Measurements from ENCODE around the gene TMCC3.

The TMCC3 gene

DNA sequence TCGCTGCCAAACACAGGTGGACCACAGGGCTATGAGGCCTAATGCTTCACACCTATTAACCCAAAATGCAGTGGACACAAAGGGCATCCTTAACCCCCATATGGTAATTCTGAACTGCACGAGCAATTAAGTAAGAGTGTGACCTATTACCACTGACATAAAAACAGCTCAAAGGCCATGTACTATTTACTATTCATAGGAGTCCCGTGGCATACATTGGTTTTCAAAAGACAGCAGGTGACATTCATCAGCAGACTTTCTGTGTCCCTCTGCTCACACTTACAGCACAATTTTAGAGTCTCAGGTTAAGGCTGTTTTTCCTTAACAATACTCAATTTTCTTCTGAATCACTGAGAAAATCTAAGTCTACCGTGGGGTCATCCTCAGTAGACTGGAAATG, 23.1 kb upstream of the TMCC3 start:
- no peak for DNase-seq

DNA sequence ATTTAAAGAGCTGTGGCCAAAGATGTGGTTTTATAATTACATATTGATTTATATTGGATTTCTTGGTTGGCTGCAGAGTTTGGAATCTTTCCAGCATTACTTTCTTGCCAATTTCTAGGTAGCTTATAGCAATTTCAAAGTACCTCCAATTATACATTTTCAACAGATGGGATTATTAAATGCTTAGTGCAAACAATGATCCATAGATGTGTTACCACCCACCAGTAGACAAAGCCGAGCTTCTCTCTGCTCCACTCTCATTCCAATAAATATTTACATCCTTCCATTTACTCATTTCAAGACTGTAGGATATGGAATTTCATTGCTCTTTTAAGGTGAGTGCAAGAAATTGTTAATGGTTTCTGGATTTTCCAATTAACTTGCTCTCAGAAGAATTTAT, 21.6 kb upstream of the TMCC3 start:
- no peak for DNase-seq

DNA sequence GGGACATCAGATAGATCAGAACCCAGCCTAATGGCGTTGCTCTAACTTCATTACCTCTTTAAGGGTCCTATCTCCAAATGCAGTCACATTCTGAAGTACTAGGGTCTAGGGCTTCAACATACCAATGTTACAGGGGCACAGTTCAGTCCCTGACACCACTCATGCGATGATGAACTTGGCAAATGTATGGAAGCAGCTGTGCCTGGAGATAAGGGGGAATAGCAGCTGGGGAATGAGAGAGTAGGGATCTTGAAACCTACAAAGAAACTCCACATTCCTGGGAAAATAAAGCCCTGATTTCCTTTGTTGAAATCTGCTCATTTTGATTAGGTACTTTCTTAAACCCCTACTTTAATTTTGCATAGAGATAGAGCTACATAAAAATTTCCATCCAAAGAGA, 20.5 kb upstream of the TMCC3 start:
- no peak for DNase-seq

DNA sequence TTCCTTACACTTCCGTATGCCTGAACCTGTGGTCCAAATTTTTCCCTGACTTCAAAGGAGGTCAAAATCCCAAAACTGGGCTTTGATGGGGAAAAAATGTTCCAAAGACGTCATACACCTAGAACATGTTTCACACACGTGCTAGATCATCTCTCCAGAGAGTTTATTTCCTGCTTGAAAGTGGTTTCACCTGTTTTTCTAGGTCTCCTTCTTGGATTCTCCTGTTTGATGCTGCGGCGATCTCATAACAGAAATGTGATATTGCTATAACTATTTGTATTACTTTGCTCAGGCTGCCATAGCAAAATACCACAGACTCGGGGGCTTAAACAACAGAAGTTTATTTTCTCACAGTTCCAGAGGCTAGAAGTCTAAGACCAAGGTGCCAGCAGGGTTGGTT, 19.7 kb upstream of the TMCC3 start:
- DNase-seq, result no peak

DNA sequence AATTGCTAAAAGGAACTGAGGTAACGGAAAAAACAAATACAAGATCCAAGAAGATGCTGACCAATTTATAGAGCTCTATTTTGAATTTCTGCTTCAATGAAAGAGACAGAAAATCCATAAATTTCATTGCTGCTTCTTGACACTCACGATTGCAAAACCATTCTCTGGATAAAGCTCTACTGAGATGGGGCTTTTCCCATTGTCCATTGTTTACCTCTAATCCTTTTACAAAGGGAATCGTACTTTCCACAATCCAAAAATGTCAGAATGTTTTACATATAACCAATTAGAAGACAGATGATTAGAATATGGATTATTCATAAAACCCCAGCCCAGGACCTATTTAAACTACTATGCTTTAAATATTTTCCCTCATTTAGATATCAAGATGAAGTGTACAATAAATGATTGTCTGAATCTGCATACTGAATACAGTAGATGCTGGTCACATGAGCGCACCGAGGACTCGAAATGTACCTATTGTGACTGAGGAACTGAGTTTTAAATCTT, 16.7 kb upstream of the TMCC3 start:
- no peak for DNase-seq

DNA sequence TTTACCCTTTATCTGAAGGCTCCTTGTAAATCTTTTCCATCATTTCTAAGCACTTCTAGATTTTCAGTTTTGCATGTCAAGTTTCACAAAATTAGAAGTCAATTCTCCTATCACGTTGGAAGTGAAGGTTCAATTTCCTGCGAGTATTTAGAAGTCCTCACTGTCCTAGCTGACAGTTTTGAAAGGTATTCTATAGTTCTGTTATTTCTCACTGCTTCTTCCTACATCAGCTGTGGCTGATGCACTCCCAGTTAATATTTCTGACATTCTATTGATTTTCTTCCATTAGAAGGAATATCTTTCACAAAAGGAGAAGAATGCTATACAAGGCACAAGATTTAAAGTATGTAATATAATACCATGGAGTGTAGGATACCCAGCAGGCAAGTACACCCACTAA, 15.8 kb upstream of the TMCC3 start:
- DNase-seq, result no peak

DNA sequence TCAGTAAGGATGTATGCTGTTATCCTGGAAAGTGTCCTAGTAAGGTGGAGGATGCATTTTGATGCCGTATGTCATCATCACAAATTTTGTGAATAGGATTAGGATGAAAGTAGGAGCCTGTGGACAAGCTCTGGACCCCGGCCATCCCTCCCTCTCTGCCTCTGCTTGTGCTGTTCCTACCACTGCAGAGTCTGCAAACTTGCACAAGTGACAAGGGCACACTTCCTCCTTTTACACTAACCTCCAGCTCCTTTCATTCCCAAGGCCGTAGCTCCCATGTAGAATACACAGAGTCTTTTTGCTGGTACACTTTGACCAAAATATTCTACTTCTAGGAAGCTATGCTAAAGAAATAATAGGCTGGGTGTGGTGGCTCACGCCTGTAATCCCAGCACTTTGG, 13.3 kb upstream of the TMCC3 start:
- no peak for DNase-seq

DNA sequence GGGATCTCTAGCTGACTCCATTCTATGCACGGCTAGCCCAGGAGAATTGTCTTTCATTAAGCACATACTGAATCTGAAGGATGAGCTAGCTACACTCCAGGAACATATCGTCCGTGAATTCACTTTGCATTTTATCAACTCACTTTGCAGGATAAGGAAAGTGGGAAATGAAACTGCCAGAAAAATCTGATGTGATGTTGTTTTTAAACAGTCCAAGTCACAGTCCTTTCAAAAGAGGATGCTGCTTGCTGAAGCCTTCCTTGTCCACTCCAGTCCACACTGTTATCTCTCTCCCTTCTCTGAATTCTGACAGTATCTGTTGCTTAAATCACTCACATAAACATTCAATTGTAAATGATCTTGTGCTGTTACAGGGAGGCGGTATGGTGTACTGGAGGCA, 12.7 kb upstream of the TMCC3 start:
- no peak for DNase-seq

DNA sequence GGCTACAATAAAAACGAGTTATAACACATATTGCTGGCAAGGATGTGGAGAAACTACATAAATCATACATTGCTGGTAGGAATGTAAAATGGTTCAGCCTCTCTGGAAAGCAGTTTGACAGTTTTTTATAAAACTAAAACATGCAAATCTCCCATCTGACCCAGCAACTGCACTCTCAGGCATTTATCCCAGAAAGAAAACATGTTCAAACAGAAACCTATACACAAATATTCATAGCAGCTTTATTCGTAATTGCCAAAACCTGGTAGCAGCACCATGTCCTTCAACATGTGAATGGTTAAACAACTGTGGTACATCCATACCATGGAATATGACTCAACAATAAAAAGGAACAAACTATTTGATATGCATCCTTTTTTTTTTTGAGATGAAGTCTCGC, 10.1 kb upstream of the TMCC3 start:
- no peak for DNase-seq

DNA sequence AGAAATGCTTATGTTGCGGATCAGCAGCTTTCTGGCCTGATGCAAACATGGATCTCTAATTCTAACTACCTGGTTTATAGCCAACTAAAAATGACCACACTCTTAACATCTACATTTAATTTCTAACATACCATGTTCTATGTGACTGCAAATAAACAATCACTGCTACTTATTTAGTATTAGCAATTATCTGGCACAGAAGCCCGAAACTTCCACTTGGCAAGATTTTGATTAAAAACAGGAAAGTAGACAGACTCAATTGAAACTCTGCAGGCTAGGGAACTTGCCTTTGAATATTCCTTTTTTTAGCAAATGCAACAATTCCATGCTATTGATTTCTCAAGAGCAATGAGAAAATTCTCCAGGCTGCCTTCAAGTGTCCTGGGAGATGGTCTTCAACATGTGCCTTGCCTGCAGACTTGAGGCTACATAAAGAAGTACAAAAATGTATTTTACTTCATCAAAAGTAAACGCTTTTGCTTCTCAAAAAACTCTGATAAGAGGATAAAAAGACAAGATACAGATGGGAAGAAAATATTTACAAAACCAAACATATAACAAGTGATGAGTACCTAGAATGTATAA, 9.1 kb upstream of the TMCC3 start:
- DNase-seq, result no peak

DNA sequence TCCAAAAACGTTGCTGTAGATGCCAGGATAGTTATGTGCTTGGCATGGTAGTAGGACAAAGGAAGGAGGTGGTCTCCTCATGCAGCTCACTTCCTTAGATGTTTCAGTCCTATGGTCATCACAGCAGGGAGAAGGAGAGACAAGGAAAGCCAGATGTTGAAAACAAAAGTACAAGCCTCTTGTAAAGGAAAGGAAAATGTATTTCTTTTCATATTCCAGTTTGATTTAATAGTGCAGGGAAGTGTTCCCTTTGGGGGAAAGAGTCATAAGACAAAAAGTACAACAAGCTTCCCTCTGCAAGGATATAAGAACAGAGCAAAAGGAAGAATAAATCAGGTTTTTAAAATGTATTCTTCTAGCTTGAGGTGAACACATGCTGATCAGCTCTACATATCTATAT, 8.6 kb upstream of the TMCC3 start:
- no peak for DNase-seq

DNA sequence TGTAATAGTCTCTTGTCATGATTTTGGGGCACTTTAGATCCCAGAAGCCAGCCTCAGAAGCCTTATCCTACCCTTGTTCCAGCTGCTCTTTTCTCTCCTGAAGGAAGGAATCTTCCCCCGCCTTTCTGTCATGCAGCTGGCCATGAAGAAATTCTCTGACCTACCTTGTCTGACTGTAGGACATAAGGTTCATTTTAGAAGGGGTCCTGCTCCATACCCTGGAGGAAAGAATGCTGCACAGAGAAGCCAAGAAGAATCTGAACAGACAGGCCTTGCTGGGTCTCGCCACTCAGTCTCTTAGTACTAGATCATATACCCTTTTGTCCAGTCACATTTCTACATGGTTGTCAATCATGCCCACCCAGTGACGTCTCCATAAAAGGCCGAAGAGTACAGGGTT, 6.2 kb upstream of the TMCC3 start:
- DNase-seq, result no peak

DNA sequence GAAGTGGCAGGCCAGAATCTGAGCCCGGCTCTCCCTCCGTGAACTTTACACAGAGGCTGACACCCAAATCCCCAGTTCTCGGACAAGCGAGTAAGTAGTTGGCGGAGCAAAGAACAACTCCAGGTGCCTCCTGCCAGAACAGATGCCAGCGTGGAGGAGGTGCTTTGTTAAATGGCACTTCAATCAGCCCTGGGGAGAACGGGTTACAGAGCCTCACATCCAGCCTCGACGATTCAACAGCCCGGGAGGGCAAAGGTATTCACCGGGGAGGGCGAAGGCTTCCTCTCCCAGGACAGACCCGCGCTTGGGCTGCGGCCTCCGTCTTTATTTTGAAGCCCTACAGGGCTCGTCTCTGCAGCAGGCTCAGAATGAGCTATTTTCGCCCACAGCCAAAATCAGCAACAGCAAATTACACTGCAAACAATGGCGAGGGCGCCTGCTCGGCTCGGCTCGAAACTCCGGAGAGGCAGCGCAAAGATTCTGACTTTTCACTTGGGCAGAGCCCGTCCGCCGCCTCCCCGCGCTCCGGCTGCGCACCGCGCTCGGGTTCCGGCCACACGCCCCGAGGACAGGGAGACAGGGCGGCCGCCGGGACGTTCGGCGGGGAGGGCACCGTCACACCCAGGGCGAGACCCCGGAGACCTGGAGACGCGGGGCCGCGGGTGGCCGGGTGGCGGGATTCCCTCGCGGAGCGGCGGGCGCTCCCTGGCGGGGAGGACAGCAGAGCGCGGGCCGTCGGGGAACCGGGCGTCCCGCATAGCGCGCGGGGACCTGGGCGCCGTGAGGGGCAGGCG, 811 bp downstream of the TMCC3 start:
- DNase-seq, result no peak

DNA sequence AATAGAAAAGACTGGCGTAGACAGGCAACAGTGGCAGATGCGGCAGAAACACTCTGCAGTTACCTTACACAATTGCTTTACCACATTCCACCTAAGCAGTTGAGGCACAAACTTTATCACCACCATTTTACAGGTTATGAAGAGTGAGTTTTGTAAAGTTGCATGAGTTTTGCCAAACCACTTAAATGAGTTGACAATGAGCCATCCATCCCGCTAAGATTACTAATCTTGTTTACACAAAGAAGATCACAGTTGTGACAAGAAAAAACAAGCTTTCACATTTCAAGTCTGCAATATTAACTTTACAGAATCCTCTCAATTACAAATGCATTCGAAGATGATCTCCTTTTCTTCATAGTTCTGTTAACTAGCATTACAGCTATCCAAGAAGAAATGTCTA, 1.8 kb downstream of the TMCC3 start:
- DNase-seq, result no peak

DNA sequence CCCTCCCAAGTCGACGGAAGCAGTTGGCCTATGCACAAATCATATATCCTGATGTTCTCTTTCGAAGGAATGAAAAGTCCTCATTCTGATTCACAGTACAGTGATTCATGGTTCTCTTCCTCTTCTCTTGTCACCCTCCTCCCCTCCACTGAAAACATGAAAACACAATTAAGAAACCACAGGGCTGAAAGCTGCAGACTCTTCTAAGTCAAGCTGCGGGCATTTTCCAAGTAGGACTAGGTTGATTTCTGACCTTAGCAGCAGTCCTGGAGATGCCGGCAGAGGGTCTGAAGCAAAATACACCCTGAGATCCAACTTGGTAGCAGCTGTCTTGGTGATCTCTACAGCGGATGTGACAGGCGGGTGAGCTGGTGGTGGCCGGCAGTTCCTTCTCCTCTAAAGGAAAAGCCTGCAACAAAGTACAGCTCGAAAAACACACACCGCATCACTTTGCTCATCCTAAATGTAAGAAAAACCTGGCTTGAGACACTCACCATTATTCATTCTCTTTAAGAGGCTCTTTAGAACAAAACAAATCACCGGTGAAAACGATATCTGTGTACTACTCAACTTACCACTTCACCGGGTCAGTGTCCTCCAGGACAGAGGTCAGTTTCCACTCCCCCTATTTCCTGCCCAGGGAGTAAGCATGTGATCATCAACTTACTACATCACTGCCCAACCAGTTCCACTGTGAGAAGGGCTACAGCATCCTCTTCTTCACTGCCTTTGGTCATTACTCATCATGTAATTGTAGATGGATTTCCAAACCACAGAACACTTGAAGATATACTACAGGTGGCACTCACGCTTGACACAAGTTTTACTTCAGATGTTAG, 6.0 kb downstream of the TMCC3 start:
- DNase-seq, result no peak

DNA sequence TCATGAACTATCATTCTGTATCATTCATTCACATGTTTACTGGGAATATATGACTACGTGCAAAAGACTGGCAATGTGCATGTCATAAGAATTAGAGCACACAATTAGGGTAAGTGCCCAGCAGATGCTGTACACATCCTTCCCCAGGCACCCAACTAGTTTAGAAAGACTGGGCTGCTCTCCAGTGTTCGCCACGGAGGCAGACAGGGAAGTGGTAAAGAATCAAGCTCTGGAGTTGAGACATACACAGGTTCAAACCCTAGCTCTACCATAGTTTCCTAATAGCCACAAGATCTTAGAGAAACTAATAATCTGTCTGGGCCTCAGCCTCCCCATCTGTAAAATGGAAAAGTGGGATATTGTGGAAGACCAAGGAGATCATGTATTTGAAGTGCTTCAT, 6.8 kb downstream of the TMCC3 start:
- DNase-seq, result no peak

DNA sequence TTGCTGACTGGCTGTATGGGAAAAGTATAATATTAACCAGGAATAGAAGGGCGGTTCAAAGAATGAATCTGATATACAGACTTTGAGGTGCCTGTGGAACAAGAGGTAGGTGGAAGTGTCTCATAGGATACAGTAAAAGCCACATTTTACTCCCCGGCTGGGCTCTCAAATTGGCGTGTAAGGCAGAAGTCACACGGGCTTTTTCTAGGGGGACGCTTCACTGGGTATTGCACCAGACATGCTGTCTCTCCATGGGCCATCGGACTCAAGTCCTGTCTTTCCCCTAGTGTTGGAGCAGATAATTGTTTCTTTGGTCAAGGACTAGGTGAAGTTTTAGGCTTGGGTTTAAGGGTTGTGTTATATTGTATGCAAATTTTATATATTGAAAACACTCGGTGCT, 9.1 kb downstream of the TMCC3 start:
- DNase-seq, result no peak

DNA sequence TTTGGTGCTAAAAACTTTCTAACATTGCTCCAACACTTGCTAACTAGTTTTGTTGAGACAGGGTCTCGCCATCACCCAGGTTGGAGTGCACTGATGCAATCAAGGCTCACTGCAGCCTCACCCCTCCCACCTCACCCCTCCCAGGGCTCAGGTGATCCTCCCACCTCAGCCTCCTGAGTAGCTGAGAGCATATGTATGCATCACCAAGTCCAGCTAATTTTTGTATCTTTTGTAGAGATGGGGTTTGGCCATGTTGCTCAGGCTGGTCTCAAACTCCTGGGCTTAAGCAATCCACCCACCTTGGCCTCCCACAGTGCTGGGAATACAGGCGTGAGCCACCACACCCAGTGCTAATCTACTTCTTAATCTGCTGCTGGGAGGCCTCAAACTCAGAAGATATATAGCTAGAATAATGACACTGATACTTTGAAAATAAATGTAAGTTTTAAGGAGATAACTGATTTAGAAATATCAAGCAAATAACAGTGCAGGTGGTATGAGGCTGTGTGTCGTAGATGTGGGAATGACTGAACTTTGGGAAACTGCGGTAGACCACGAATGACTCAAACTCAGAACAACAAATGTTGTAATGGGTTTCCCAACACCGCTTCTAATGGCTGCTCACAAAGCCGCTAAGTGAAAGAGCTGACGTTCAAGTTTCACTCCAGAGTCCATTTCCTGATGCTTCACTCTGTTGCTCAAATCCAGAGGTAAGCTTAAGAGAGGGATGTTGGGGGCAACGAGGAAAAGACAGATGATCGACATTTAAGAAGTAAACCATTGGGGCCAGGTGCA, 10.0 kb downstream of the TMCC3 start:
- DNase-seq, result no peak

DNA sequence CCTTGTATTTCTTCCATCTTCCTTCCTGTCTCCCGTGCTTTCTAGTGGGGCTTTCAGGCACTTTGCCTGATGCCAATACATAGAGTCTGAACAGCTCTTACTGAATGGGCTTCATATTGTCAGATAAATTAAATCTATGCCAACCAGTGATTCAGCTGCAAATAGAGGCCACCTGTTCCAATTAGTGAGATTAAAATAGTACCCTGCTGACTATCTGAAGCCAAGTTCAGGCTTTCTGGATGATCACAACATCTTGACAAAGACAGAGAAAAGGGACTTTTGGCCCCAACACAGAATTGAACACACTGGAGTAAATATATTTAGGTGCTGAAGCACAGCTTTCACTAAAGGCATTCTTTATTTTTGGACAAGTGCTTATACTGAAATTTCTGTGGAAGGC, 11.8 kb downstream of the TMCC3 start:
- DNase-seq, result no peak

DNA sequence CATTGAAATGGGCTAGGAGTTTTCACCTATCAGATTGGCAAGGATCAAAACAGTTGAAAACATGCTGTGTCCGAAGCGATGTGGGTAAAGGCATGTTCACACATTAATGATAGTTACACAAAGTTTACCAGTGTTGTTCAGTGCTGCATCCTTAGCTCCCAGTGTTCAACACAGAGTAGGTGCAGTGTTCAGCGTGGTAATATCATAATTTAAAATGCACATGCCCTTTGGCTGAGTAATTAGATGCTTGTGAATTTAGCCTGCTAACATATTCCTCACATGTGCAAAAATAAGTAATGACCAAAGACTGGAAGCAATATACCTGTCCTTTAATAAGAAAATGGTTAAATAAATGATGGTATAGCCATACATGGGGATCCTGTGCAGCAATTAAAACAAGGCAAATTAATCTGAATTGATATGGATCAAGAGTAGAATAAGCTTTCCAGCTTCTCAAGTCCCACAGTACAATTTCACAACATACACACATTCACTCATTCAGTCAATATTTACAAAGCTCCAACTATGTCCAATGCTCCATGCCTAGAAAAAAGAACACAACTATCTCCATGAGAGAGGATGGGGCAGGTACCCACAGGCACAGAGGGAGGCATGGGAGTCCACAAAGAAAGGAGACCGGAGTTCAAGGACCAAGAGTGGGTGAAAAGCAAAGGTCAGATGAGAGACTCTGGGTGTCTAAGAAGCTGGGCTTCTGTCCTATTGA, 12.8 kb downstream of the TMCC3 start:
- DNase-seq, result no peak

DNA sequence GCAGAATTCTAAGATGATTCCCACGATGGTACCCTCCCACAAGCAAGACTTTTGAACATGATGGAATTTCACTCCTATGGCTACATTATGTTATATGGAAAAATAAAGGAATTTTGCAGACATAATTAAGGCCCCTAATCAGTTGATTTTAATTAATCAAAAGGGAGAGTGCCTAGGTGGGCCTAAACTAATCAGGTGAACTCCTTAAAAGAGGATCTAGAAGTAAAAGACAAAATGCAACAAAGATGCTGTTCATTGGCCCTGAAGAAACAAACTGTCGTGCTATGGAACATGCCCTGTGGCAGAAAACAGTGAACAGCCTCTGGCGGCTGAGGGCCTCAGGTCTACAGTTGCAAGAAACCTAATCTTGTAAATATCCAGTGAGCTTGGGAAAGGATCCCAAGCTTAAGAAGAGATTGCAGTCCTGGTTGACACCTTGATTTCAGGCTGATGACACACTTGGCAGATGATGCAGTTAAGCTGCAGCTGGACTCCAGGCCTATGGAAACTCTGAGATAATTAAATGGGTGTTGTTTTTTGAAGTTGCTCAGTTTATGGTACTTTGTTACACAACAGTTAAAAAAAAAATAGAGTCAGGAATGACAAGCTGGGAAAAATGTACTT, 13.8 kb downstream of the TMCC3 start:
- no peak for DNase-seq

DNA sequence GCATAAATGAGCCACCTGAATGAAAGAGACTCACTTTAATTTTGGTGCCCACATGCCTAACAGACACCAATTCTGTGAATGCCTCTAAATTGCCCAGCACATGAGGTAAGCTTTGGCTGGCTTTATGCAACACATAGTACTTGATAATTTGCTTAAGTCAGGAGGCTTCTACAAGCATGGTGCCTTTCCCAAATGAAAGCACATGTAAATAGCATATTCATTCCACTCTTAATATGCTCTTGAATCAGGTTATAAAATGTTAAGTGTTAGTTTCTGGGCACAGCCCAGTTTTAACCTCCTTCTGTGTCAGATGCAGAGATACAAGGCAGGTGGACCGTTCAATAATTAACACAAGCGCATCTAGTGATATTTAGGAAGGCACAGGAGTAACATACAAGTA, 15.6 kb downstream of the TMCC3 start:
- no peak for DNase-seq

Measured in amniotic stem cell (primary cell).